Stimulated activated naive CD8-positive, alpha-beta T cell treated with anti-CD3 and anti-CD28 coated beads, Interleukin-15, amount 100 ng/mL, for 72 hours (primary cell): Measurements from ENCODE around the gene ACSF2.

Source experiments
- ATAC-seq: fragments of 150-1000 bp; cut with Tn5 transposase; 2 replicates; pipeline ENCODE4 v1.10.0; 2021; ENCODE audit warnings: mild to moderate bottlenecking, moderate library complexity
- DNase-seq, 2 donors: peaks; one replicate each; pipeline ENCODE4 v3.0.0; 2021 to 2022
- H3K27ac Mint-ChIP-seq, 2 donors: one replicate each; pipeline ENCODE4 v1.8.0; 2022; ENCODE audit warnings: mild to moderate bottlenecking in 2 of 2, mixed read lengths in 2 of 2, moderate library complexity in 2 of 2
- H3K27me3 Mint-ChIP-seq: one replicate; pipeline ENCODE4 v1.8.0; 2022; ENCODE audit warnings: mixed read lengths
- H3K4me1 Mint-ChIP-seq: one replicate; pipeline ENCODE4 v1.8.0; 2022; ENCODE audit warnings: mild to moderate bottlenecking, mixed read lengths
- H3K4me3 Mint-ChIP-seq, 2 donors: one replicate each; pipeline ENCODE4 v1.8.0; 2022; ENCODE audit warnings: mild to moderate bottlenecking in 2 of 2, mixed read lengths in 2 of 2, moderate library complexity in 1 of 2
- H3K9me3 Mint-ChIP-seq, 2 donors: one replicate each; pipeline ENCODE4 v1.8.0; 2022; ENCODE audit warnings: mixed read lengths in 2 of 2

ACSF2 gene

DNA sequence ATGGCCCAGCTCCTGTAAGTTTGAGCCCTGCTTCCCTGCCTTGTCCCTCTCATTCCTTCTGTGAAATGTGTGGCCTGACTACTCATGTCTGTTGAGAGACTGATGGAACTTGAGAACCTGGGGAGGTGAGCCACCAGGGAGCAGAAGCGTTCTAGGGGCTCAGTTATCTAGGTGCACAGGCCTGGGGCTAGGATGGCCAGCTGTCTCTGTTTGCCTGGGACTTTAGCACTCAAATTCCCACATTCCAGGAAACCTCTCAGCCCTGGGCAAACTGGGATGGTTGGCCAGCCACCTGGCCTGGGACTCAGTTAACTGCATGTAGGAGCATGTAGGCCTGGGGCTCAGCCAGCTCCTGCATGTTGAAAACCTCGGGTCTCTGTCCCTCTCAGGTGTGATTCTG lies 97.2 kb downstream of the ACSF2 start:
- H3K4me1 Mint-ChIP-seq: no peaks in the 10 kb centered on the region
- ATAC-seq (no peak), DNase-seq (no peak)
- H3K27ac Mint-ChIP-seq: no peak overlapping the region
- H3K9me3 Mint-ChIP-seq: no peaks in the 10 kb centered on the region
- H3K4me3 Mint-ChIP-seq: no peak overlapping the region
- peaks cover under 1% of the 10 kb centered on the region for H3K27me3 Mint-ChIP-seq
